B cell (primary cell): ENCODE measurements around the gene CBX2. TPM values are rescaled to one million over a fixed set of nuclear protein-coding genes. Genes with fewer than 3 reads are reported as not detected.

ENCODE experiments used
- ATAC-seq: fragments of 200-7000 bp; cut with Tn5 transposase; one replicate; pipeline ENCODE4 v1.10.0; 2021; ENCODE audit warnings: low read depth, mild to moderate bottlenecking, moderate number of reproducible peaks, moderate library complexity
- CTCF ChIA-PET: fragments of 350-600 bp; sonication (Branson Sonifier 250); formaldehyde crosslinking; loops from one replicate; lab custom pipeline; 2021; ENCODE audit warnings: antibody characterized with exemption, inconsistent platforms; lab: Charles Lee
- POLR2A ChIA-PET: fragments of 350-600 bp; sonication (Branson Sonifier 250); formaldehyde crosslinking; loops from one replicate; lab custom pipeline; 2021; ENCODE audit warnings: antibody characterized with exemption; lab: Charles Lee
- DNase-seq: peaks from one replicate; pipeline ENCODE4 v3.0.0; 2013
- H2AFZ ChIP-seq: 2 replicates; pipeline ENCODE4 v1.6.1; 2012; ENCODE audit warnings: mild to moderate bottlenecking, low read depth, low read length; ENCODE audit not compliant: insufficient read depth, poor library complexity, severe bottlenecking
- H3K27ac ChIP-seq, 2 donors: 1 replicate in 1 of 2; 2 replicates in 1 of 2; pipeline ENCODE4 v1.5.1; 2012 to 2013; ENCODE audit warnings: low read length in 2 of 2, mild to moderate bottlenecking in 2 of 2, moderate library complexity in 1 of 2
- H3K27me3 ChIP-seq, 4 experiments: fragments of 200-600 bp in 1 of 4; sonication (generic) in 1 of 4; replicated peaks in 1 of 4; 1 replicate in 2 of 4; 2 replicates in 2 of 4; pipeline versions ENCODE4 v1.6.1 to v1.7.0; 2013 to 2016; ENCODE audit warnings: low read length in 3 of 4, mild to moderate bottlenecking in 2 of 4, mixed read lengths in 1 of 4, moderate library complexity in 1 of 4; ENCODE audit not compliant: insufficient read depth in 4 of 4, control insufficient read depth in 3 of 4; ENCODE audit errors: control extremely low read depth in 1 of 4
- H3K36me3 ChIP-seq, 2 experiments: replicated peaks in 1 of 2; 1 replicate in 1 of 2; 2 replicates in 1 of 2; pipeline versions ENCODE4 v1.6.1 to v1.7.1; 2013; ENCODE audit warnings: low read length in 1 of 2; ENCODE audit not compliant: insufficient read depth in 2 of 2, control insufficient read depth in 1 of 2; ENCODE audit errors: control extremely low read depth in 1 of 2, extremely low read depth in 1 of 2
- H3K4me1 ChIP-seq, 2 donors: fragments of 200-600 bp in 1 of 2; sonication (generic) in 1 of 2; 1 replicate in 1 of 2; 2 replicates in 1 of 2; pipeline versions ENCODE4 v1.5.1 to v1.6.1; 2013 to 2017; ENCODE audit warnings: low read length in 2 of 2; ENCODE audit not compliant: control insufficient read depth in 2 of 2, insufficient read depth in 2 of 2
- H3K4me2 ChIP-seq: replicated peaks from 2 replicates; pipeline ENCODE3; 2012; ENCODE audit warnings: mild to moderate bottlenecking, low read depth, low read length; ENCODE audit not compliant: poor library complexity, severe bottlenecking
- H3K4me3 ChIP-seq, 5 experiments: fragments of 200-600 bp in 1 of 5; sonication (generic) in 1 of 5; 1 replicate in 3 of 5; 2 replicates in 2 of 5; pipeline versions ENCODE4 v1.5.1 to v1.7.0; 2011 to 2016; ENCODE audit warnings: low read length in 4 of 5, mild to moderate bottlenecking in 4 of 5, low read depth in 2 of 5, control low read depth in 1 of 5, moderate library complexity in 1 of 5; ENCODE audit not compliant: insufficient read depth in 1 of 5; ENCODE audit errors: control extremely low read depth in 1 of 5, extremely low read depth in 1 of 5
- H3K79me2 ChIP-seq: fragments of 200-600 bp; sonication (generic); one replicate; pipeline ENCODE4 v1.6.0; 2016; ENCODE audit warnings: low read length; ENCODE audit not compliant: control insufficient read depth, insufficient read depth
- H3K9ac ChIP-seq: fragments of 200-600 bp; sonication (generic); 2 replicates; pipeline ENCODE4 v1.6.1; 2017; ENCODE audit warnings: mild to moderate bottlenecking, low read length, moderate library complexity
- H3K9me3 ChIP-seq, 3 donors: one replicate each; pipeline versions ENCODE4 v1.6.1 to v1.7.1; 2013; ENCODE audit warnings: low read length in 2 of 3; ENCODE audit not compliant: control insufficient read depth in 2 of 3, insufficient read depth in 1 of 3; ENCODE audit errors: control extremely low read depth in 1 of 3
- H4K20me1 ChIP-seq: 2 replicates; pipeline ENCODE4 v1.6.0; 2012; ENCODE audit warnings: mild to moderate bottlenecking, low read length; ENCODE audit not compliant: insufficient read depth, control insufficient read depth, poor library complexity, severe bottlenecking
- H3K27ac Mint-ChIP-seq: one replicate; pipeline ENCODE4 v1.8.0; 2021; ENCODE audit warnings: mixed read lengths
- H3K27me3 Mint-ChIP-seq: one replicate; pipeline ENCODE4 v1.8.0; 2021; ENCODE audit warnings: mixed read lengths
- H3K4me1 Mint-ChIP-seq: one replicate; pipeline ENCODE4 v1.8.0; 2021; ENCODE audit warnings: mixed read lengths
- H3K4me3 Mint-ChIP-seq: one replicate; pipeline ENCODE4 v1.8.0; 2021; ENCODE audit warnings: mixed read lengths
- H3K9me3 Mint-ChIP-seq: one replicate; pipeline ENCODE4 v1.8.0; 2022; ENCODE audit warnings: mixed read lengths; ENCODE audit not compliant: insufficient read depth
- EZH2 ChIP-seq: IDR thresholded peaks from 2 replicates; pipeline ENCODE4 v1.6.1; 2012; ENCODE audit warnings: borderline replicate concordance, low read depth, mild to moderate bottlenecking, moderate library complexity, low read length; ENCODE audit not compliant: insufficient read depth, poor library complexity, severe bottlenecking
- WGBS: methylation state at CpG from one replicate; pipeline ENCODE4 v1.1.5; 2013; ENCODE audit warnings: missing lambda C conversion rate; ENCODE audit not compliant: insufficient coverage; 5-methylcytosine and 5-hydroxymethylcytosine counted together
- intact Hi-C: fragments of 100-400 bp; cut with micrococcal nuclease; formaldehyde crosslinking; loops from one replicate; pipeline ENCODE4 v1.10.0; 2022
- polyA plus RNA-seq: library from polyadenylated mRNA; depleted of rRNA; stranded (reverse); fragments of >200 nt; gene quantifications from 2 replicates; pipeline ENCODE4 v1.2.3, GENCODE V29; 2012
- total RNA-seq, 2 donors: library from RNA; stranded (reverse); fragments of 120-200 nt in 1 of 2; gene quantifications; 1 replicate in 1 of 2; 2 replicates in 1 of 2; pipeline versions ENCODE4 v1.2.3 to v1.2.4, GENCODE V29; 2013 to 2022
- TF ChIP-seq, protein P1 (sequence below): fragments of 200-600 bp; IDR thresholded peaks from one replicate; pipeline ENCODE4 v1.8.0; 2022; ENCODE audit warnings: antibody characterized with exemption, mild to moderate bottlenecking

CBX2 gene
- total and polyA plus RNA-seq, 2 donors (not counting 1 experiment from before 2014, with no cell fraction given), result 0.10 to 0.47 TPM

DNA sequence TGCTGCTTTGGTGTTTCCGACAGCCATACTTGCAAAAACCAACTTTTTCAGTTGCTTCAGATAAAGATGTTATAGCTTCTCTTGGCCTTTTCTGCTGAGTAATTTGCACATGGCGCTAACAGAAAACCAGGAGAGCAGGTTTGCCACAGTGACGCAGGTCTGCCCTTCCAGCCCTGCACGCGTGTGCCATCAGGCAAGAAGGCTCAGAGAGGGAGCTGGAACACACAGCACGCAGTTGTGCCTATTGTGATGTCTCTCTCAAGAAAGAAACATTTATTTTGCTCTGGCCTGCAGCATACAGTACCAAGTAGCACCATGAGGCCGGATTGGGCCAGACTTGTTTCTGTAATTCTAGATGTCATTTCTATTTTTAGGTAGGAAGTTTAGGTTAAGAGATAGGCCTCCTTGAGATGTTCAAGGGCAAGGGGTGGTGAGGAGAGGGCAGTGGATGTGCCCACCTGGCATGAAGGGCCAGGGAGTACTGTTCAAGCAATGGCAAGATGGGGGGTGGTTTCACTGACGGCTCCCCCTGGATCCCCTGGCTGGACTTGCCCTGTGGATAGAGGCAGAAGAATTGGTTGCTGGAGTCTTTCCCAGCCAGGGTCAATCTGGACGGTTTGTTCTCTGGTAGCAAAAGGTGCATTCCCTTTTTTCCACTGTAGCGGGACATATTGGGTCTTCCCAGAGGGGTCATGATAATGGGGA, 1.9 kb downstream of the CBX2 start:
- Histone ChIP-seq H3K9ac (no peak overlapping the region), H3K4me1 (peaks cover 27 to 40% of the 10 kb centered on the region in 2 donors), H3K4me2 (no peak overlapping the region), H3K27ac (no peak overlapping the region), H3K9me3 (peaks cover 0 to 17% (median 0%) of the 10 kb centered on the region in 3 donors), H3K79me2 (no peaks in the 10 kb centered on the region), H3K36me3 (no peaks in the 10 kb centered on the region), H3K27me3 (peaks cover 0 to 79% (median 49%) of the 10 kb centered on the region in 4 experiments), H2AFZ (no peak overlapping the region), H3K4me3 (no peak overlapping the region), H4K20me1 (no peaks in the 10 kb centered on the region)
- CTCF ChIA-PET, result interaction anchor here (1.0 to 8.2 kb wide), 2 partner anchors 10 to 79 kb away, joined by 3 to 30 read pairs; no protein-coding TSS in a partner anchor
- intact Hi-C loops, result no loop called here
- WGBS, result 97% methylated on average over 9 of the region's 10 CpGs
- POLR2A ChIA-PET, result no interaction called here
- DNase-seq (no peak), ATAC-seq (no peak)
- no peaks in the 10 kb centered on the region for H3K9me3 Mint-ChIP-seq
- no peak for TF ChIP-seq EZH2
- TF ChIP-seq, protein P1, sequence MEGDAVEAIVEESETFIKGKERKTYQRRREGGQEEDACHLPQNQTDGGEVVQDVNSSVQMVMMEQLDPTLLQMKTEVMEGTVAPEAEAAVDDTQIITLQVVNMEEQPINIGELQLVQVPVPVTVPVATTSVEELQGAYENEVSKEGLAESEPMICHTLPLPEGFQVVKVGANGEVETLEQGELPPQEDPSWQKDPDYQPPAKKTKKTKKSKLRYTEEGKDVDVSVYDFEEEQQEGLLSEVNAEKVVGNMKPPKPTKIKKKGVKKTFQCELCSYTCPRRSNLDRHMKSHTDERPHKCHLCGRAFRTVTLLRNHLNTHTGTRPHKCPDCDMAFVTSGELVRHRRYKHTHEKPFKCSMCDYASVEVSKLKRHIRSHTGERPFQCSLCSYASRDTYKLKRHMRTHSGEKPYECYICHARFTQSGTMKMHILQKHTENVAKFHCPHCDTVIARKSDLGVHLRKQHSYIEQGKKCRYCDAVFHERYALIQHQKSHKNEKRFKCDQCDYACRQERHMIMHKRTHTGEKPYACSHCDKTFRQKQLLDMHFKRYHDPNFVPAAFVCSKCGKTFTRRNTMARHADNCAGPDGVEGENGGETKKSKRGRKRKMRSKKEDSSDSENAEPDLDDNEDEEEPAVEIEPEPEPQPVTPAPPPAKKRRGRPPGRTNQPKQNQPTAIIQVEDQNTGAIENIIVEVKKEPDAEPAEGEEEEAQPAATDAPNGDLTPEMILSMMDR, result no peak
- peak overlapping the region; percentile 88 for H3K4me3 Mint-ChIP-seq
- H3K27ac Mint-ChIP-seq, result no peak overlapping the region
- peaks cover 65% of the 10 kb centered on the region for H3K27me3 Mint-ChIP-seq
- H3K4me1 Mint-ChIP-seq, result peaks cover 24% of the 10 kb centered on the region

DNA sequence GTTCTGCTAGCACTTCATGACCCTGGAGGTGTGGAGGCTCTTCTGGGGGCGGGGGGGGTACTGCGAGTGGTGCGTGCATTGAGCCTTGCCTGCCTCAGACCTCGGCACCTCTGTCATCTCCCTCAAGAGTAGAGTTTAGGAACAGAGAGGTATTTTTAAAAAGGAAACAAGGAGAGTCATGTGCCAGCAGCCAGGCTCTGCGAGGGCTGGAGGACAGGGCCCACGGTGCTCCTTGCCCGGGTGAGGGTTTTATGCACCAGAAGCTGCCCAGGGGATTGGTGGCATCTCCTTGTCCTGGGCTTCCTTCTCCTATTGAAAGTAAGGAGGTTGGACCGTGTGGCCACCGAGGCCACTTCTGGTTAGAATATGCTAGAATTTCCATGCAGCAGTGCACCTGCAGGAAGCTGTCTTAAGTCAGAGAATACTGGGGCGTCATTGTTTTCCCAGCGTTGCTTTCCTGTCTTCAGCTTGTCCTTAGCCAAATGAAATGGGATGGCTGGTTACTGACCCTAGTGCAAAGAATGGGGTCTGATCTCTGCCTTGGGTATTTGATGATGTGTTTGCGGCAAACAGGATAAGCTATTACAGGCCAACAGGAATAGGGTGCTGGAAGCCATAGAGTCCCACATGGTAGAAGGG, 3.2 kb downstream of the CBX2 start:
- Histone ChIP-seq H3K9ac (no peak overlapping the region), H2AFZ (no peak overlapping the region), H3K4me2 (no peak overlapping the region), H3K4me1 (peaks cover 27 to 40% of the 10 kb centered on the region in 2 donors), H3K79me2 (no peaks in the 10 kb centered on the region), H4K20me1 (no peaks in the 10 kb centered on the region), H3K27ac (no peak overlapping the region), H3K36me3 (no peaks in the 10 kb centered on the region), H3K9me3 (peaks cover 0 to 17% (median 0%) of the 10 kb centered on the region in 3 donors), H3K4me3 (no peak overlapping the region), H3K27me3 (peaks cover 0 to 72% (median 40%) of the 10 kb centered on the region in 4 experiments)
- ChIA-PET CTCF (interaction anchor here (1.0 to 8.2 kb wide), 3 partner anchors 9 to 78 kb away, joined by 3 to 30 read pairs (median 3); no protein-coding TSS in a partner anchor), POLR2A (interaction anchor here (0.5 to 1.0 kb wide), 3 partner anchors 36 to 216 kb away, joined by 3 read pairs; no protein-coding TSS in a partner anchor)
- H3K9me3 Mint-ChIP-seq, result no peaks in the 10 kb centered on the region
- TF ChIP-seq, protein P1, result no peak
- no peak for TF ChIP-seq EZH2
- peaks cover 64% of the 10 kb centered on the region for H3K27me3 Mint-ChIP-seq
- peaks cover 24% of the 10 kb centered on the region for H3K4me1 Mint-ChIP-seq
- ATAC-seq (no peak), DNase-seq (no peak)
- 16% methylated on average over 12 of the region's 12 CpGs for WGBS
- no peak overlapping the region for H3K27ac Mint-ChIP-seq
- H3K4me3 Mint-ChIP-seq, result no peak overlapping the region
- intact Hi-C loops, result no loop called here
